GM18868 (cell line): ENCODE data around the gene INPP1.

Source experiments
- ATAC-seq: cut with Tn5 transposase; IDR thresholded peaks from one replicate; pipeline ENCODE4 v1.9.1; 2021; ENCODE audit warnings: mild to moderate bottlenecking, moderate library complexity; ENCODE audit not compliant: unreplicated experiment

Gene INPP1

DNA sequence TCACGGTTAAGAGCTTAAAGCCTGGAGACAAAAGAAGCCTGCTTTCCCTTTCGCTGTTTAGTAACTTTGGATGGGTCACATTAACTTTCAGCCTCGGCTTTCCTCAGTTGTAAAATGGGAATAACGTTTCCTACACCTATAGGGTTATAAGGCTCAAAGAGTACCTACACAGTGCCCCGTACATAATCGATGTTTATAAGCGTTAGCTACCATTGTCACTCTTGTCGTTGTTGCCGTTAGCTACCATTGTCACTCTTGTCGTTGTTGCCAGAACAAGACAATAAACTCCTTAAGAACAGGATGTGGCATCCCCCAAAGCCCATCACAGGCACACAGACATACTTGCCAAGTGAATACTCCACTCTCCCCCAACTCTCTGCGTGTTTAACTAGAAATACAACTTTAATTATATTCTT is 63.9 kb downstream of the INPP1 start:
- peak; percentile 1 for ATAC-seq

DNA sequence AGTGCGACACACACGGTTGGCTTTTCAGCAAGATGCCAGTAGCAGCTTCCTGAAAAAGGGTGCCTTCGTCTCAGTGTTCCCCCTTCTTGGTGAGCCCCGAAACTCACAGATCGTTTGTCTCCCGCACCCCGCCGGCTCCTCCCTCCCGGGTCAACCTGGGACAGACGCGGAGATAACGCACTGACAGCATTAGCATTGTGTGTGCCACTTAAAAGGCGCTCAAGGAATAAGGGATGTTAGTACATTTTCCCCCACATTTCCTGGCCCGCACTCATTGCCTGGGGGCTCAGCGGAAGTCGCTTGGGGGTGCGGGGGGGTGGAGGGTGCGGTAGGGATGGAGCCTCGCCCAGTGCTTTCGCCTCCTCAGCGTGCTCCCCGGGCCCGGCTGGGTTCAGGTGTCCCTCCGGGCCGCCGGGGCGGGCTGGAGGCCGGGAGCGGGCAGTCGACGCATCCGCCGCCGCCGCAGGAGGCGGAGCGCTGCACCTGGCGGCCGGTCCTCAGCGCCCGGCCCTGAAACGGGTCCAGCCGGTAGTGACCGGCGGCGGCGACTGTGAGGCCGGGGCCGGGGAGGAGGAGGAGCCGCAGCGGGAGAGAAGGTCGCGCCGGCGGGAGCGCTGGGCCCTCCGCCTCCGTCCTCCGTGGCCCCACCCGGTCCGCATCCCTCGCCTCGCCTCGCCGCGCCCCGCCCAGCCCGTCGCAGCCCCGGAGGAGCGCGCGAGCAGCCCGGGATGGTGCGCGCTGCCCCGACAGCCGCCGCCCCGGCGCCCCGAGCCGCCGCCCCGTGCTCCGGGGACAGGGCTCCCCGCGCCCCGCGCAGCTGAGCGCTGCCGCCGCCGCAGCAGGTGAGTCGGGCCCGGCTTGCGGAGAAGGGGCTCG is 64.5 kb downstream of the INPP1 start, which contains the start of gene MFSD6:
Gene MFSD6, plus strand, starts transcription at position 694 of the 876 bp plus-strand sequence. CDS start 27,675 bp downstream, outside the sequence.
- peak; percentile 65 for ATAC-seq

DNA sequence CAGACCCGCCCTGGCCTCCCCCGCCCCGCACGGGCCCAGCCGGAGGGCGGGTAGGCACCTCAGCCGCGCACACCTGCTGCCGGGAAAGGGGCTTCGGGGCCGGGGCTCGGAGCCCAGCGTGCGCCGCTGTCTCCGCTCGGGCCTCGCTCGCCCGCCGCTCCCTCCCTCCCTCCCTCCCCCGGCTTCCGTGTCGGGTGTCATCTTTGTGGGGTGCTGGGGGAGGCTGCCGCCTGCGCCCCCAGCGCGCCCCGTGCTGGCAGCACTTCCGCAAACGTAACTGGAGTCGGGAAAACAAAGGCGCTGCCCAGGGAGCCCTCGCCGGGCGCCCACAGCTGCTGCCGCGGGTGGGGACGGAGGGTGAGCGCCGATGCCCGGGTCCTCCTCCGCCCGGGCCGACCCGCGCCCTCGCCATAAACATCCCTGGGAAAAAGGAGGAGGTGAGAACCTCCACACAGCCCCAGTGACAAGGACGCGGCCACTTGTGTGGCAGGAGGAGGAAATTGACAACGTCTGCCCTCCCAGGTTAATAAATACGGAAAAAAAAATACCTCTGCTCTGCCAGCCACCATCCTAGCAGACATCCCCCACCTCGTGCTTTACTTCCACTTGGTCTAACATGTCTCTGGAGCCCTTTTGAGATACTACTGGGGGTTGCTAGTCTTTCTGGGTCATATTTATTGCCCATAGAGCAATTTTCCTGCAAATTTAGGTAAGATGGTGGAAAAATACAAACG is 65.3 kb downstream of the INPP1 start:
- peak; percentile 60 for ATAC-seq

DNA sequence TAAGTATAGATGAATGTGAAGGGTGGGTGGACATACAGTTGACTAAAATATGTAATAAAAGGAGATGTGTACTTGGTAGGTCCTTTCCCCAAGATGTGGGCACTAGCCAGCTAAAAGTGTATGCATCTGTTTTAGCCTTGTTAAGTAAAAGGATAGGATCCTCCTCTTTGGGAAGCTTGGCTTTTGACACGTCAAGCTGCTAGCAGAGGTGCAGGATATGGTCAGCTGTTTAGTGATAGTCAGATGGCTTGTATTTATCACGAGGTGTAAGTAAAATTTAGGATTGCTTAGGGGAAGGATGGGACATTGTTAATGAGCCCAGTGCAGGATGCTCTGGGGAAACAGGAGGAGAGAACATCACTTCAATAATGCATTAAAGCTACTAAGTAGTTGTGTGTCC is 66.2 kb downstream of the INPP1 start:
- ATAC-seq: no peak

DNA sequence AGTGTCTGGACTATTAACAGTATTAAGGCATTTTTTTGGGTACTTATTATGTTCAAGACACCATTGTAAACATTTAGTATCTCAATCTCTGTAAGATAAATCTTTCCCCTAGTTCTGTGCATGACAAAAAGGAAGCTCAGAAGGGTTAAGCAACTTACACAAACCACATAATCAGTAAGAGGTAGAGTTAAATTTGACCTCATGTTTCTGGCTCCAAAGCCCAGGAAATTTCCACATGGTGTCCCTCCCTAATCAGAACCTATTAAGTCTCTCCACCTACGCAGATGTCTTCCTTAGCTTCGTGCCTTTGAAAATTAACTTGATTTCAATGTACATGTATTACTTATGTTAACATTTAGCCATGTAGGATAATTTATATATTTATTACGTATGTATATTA is 66.8 kb downstream of the INPP1 start:
- ATAC-seq: no peak

DNA sequence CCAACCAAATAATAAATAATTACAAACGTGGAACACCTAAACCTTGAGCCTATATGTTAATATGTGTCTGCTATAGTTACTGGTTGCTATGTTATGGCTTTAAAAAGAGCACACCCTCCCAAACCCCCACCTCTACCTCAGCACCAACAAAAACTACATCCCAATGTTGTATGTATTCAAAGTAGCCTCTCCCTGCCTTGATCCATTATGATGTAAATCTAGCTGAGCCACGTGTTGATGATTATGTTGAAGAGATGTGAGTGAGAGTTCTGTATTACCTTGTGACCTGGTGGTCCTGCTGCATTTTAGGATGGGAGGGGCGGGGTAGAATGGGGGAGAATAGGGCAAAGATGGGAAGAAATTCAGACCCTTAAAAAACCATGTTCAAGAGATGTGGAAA is 69.6 kb downstream of the INPP1 start:
- ATAC-seq: no peak

DNA sequence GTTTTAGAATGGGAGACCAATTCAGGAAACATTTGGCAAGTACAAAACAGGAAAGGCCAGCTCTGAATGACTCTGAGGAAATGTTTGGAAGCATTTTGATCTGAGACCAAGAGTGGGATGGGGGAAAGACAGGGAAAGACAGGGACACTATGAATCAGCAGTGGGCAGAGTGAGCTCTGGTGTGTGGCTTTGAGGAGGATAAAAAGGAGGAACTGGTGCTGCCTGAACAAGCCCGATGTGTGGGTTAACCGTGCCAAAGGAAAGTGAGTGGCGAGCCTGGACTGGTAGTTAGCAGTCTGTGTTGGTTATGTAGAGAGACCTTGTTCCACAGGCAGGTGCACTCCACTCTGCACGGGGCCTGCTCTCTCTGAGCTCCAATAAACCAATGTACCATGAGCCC is 70.0 kb downstream of the INPP1 start:
- no peak for ATAC-seq

DNA sequence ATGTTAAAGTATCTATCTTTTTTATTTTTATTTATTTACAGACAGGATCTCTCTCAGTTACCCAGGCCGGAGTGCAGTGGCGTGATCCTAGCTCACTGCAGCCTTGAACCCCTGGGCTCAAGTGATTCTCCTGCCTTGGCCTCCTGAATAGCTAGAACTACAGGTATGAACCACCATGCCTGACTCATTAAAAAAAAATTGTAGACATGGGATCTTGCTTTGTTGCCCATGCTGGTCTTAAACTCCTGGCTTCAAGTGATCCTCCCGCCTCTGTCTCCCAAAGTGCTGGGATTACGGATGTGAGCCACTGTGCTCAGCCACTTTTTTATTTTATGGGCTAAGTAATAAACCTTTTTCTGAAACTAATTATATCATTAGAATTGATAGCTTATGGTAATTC is 71.9 kb downstream of the INPP1 start:
- no peak for ATAC-seq

DNA sequence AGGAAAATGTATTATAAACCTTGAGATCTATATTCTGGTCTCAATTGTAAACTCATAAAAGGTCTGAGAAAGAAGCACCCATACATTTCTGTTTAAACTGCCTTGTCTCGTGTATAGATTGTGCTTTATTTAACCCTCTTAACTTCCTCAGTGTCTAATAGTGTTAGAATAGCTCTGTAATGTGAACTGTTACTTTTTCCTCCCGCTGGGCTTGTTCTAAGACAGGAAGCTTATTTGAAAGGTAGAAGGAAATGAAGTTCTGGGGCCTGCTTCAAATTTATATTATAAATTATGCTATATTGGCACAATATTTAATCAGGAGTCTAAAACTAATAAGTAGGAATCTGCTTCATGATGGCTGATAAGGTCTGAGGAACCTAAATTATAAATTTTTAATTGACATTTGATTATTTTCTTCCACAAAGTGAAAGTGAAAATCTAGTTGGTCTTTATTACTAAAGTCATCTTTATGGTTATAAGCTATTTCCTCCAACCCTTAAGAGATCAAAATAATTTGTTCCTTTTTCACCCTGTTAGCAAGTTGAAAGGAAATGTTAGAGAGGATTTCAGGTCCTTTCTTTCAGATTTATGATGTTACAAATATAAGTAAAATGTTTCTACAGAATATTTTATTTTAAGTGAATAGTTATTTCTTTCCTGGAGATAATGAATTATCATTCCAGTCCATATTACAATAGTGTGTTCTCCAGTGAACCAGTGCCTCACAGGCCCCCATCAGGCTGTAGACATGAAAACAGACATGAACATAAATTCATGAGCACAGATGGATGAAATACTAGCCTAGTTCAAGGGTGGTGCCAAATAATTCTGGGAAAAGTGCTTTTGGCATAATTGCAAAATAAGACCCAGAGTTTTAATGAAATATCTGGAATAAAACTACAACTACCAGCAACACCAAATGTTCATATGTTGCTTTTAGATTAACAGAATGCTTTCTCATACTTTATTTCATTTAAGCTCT is 72.7 kb downstream of the INPP1 start:
- peak; percentile 53 for ATAC-seq

DNA sequence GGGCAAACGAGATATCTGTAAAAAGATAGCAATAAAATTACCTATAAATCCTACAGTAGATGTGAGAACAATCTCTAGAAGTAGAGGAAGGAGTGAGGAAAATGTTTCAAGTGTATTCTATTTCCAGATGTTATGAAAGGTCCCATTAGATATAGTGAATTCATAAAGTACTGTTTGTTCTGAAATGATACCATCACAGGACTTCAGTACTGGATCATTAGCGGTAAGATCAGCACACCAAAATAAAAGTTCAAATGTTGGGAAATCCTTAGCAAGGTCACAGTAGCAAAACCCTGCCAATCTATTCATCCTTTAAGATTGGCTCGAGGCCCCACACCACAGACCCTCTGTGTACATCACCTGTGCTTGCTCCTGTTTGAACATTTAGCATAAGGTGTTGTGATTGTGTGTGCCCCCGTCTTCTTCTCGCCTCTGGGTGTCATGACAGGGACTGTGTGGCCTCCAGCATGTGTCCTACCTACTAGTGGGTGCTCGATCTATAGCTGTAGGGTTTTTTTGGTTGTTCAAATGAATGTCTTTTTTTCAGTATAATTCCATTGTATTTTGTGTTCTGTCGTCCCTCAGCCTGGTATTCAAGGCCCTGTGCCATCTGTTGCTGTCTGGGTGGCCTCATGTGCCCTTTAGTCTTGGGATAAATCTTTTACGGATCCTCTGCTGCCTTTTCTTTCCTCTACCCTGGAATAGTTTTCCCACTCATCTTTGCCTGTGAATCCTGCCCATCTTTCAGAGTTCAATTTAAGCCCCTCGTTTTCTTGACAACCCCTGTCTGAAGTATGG is 73.9 kb downstream of the INPP1 start:
- no peak for ATAC-seq

DNA sequence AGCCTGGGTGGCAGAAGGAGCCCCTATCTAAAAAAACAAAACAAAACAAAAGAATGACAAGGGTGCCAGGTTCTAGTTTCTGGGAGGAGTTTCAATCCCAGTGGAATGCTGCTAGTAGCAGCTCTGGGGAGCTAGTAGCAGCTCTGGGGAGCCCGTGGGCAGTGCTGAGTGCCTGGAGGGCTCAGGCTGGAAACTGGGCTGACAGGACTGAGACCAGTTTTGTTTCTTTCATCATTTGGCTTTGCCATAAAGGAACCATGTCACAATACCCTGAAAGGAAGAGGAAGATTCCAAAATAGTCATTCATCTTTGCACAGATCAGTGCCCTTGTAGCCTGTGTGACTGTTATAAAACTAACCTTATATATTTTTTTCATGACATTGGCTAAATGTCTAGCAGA is 75.3 kb downstream of the INPP1 start:
- no peak for ATAC-seq

DNA sequence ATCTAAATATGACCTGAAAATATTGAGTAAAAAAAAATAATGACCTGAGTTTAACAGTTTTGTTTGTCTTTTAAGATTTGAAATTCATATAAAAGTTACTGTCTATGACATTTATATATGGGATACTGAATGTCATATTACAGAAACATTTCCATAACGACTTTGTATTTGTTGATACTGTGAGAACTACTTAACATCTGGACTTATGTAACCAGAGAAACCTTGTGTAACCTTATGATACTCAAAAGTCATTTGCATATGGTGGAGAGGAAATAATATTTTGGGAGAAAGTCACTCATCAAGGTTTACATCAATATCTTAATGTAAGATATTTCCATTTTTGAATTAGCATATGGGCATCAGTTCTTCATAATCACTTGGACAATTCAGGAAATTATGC is 77.4 kb downstream of the INPP1 start:
- ATAC-seq: no peak
